Measurements from ENCODE around the gene TNNT2. TPM values are rescaled to one million over a fixed set of nuclear protein-coding genes. Genes with fewer than 3 reads are reported as not detected.
A peak's percentile ranks its signal among the peaks of the same experiment; 100 is the strongest.

Gene TNNT2
- total RNA-seq, 2 experiments from 2014 or later = not detected

- no peaks in the 10 kb centered on the region for H3K4me1 Mint-ChIP-seq
- intact Hi-C loops (cut with DNase I, micrococcal nuclease) = no loop called here
- ChIA-PET CTCF (interaction anchor here (1.0 to 2.7 kb wide), 3 partner anchors 8 to 27 kb away, joined by 3 to 7 read pairs (median 3); no protein-coding TSS in a partner anchor), POLR2A (no interaction called here)
- H3K27me3 Mint-ChIP-seq = peaks cover 9% of the 10 kb centered on the region
- H3K4me3 Mint-ChIP-seq = no peak overlapping the region
- no peak for DNase-seq
- no peaks in the 10 kb centered on the region for H3K9me3 Mint-ChIP-seq (ENCODE audit: low read depth)
- H3K27ac Mint-ChIP-seq = no peak overlapping the region
- no peak for ATAC-seq
- no peaks in the 10 kb centered on the region for H3K36me3 Mint-ChIP-seq (ENCODE audit: low read depth)
These were observed 11.6 kb upstream of the TNNT2 start for GRCh38 chr1:201389051-201389450.

DNA sequence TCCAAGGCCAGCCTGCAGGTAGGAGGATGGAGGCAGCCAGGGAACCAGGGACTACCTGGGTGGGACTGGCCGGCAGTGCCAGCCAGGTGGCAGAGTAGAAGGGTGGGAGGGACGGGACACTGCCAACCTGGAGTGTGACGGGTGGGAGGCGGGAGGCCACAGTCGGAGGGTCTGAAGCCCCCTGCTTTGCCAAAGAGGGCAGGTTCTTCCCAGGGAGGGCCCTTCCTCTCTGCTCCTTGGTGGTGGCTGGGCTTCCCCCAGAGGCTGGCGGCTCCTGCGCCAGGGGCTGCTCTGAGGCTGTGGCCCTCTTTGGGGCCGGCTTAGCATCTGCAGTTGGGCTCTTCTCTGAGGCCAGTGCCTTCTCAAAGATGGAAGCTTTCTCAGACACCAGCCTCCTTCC, 8.7 kb upstream of the TNNT2 start:
- peaks cover 8% of the 10 kb centered on the region for H3K27me3 Mint-ChIP-seq
- no peak for DNase-seq

DNA sequence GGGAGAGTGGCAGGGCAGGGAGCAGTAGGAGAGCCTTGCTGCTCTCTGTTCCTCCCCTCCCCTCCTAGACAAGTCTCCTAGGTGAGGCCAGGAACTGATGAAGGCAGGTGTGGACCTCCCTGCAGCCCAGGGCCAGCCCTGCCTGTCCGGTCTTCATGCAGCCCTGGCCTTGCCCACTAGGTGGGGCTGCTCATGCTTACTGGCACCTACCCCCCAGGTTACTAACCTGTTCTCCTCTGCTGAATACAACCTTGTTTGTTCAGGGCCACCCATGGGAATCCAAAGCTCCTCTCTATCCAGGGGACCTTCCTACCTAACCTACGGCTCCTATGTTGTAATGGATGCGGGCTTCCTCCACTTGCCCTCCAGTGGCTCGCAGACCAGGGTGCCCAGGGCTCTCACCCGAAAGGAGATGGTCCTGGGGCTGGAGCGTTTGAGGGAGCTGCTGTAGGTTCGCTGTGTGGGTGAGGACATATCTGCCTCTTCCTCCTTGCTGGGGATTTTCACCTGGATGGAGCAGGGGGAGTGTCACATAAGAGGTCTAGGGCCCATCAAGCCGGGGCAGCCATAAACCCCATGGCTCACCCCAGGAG, 7.9 kb upstream of the TNNT2 start:
- peak; percentile 90 for ATAC-seq
- Mint-ChIP-seq H3K4me1 (no peaks in the 10 kb centered on the region), H3K9me3 (ENCODE audit: low read depth) (no peaks in the 10 kb centered on the region), H3K27ac (no peak overlapping the region), H3K4me3 (no peak overlapping the region), H3K36me3 (ENCODE audit: low read depth) (no peaks in the 10 kb centered on the region), H3K27me3 (peaks cover 8% of the 10 kb centered on the region)
- POLR2A ChIA-PET = no interaction called here
- intact Hi-C loops (cut with DNase I, micrococcal nuclease) = loop anchor here in 1 of 2 experiments (1.0 kb wide), 1 partner anchor 23 kb away; no protein-coding TSS in a partner anchor
- DNase-seq = peak; percentile 73
- CTCF ChIA-PET = interaction anchor here (0.7 to 1.1 kb wide), 3 partner anchors 9 to 415 kb away, joined by 3 to 7 read pairs (median 4); no protein-coding TSS in a partner anchor

More for the DNA sequence above, 8.7 kb upstream of the TNNT2 start:
- intact Hi-C loops (cut with DNase I, micrococcal nuclease) = no loop called here
- Mint-ChIP-seq H3K9me3 (ENCODE audit: low read depth) (no peaks in the 10 kb centered on the region), H3K36me3 (ENCODE audit: low read depth) (no peaks in the 10 kb centered on the region), H3K4me1 (no peaks in the 10 kb centered on the region), H3K27ac (no peak overlapping the region), H3K4me3 (no peak overlapping the region)
- ATAC-seq = no peak
- ChIA-PET POLR2A (no interaction called here), CTCF (interaction anchor here (1.0 to 1.3 kb wide), 4 partner anchors 8 to 62 kb away, joined by 4 read pairs; no protein-coding TSS in a partner anchor)

DNA sequence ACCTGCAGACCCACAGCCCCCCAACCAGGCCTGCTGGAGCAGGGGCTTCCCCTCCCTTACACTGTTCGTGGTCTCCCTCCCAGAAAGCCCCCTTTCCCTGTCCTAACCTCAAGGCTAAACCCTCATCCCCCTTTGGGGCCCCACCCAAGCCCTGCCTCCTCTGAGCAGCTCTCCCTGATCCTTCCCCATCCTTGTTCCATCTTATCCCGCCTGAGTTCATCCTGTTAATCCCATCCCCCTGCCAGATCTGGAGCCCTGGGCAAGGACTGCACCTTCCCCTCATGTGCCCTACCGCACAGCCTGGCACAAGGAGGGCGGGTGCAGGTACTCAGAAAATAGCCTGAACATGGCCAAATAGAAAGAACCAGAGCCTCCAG, 6.9 kb upstream of the TNNT2 start:
- intact Hi-C loops (cut with DNase I, micrococcal nuclease) = no loop called here
- Mint-ChIP-seq H3K4me3 (no peak overlapping the region), H3K4me1 (no peaks in the 10 kb centered on the region), H3K36me3 (ENCODE audit: low read depth) (no peaks in the 10 kb centered on the region), H3K27ac (no peak overlapping the region), H3K9me3 (ENCODE audit: low read depth) (no peaks in the 10 kb centered on the region), H3K27me3 (peaks cover 8% of the 10 kb centered on the region)
- CTCF ChIA-PET = interaction anchor here (0.7 to 1.3 kb wide), 4 partner anchors 11 to 414 kb away, joined by 3 to 7 read pairs (median 5); no protein-coding TSS in a partner anchor
- no peak for ATAC-seq
- POLR2A ChIA-PET = no interaction called here
- no peak for DNase-seq

DNA sequence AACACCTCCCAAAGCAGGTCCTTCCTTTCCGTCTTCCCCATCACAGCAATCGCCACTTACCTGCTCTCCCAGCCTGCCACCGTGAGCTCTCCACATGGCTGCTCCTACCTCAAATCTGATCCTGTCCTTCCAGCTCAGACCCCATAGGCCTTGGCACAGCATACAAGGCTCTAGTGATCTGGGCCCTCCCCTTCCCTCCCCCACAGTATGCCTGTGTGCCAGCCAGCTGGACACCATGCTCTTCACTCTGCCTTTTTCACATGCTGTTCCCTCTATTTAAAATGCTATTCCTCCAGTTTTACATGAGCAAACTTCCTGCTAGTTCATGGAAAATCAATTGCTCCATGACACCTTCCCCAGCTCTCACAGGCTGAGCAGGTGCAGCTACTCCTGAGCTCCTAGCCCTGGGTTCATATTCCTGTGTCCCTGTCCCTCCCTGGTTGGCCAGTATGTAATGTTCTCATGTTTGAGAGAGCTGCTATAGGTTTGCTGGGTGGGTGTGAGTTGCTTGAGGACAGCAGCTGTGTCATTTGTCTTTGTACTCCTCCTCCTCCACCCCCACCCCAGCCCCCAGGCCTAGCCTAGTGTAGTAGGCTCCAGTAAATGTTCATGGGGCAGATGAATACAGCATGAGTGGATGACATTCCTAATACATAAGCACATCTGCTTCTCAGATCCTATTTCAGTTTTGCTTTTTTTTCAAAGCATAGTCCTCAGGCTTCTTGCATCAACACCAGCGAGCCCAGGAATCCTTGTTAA, 6.3 kb upstream of the TNNT2 start:
- intact Hi-C loops (cut with DNase I, micrococcal nuclease) = no loop called here
- Mint-ChIP-seq H3K36me3 (ENCODE audit: low read depth) (no peaks in the 10 kb centered on the region), H3K9me3 (ENCODE audit: low read depth) (no peaks in the 10 kb centered on the region), H3K4me3 (no peak overlapping the region), H3K27ac (no peak overlapping the region), H3K27me3 (peaks cover 8% of the 10 kb centered on the region), H3K4me1 (no peaks in the 10 kb centered on the region)
- no peak for DNase-seq
- CTCF ChIA-PET = interaction anchor here (1.0 to 1.3 kb wide), 2 partner anchors 11 to 25 kb away, joined by 4 to 6 read pairs; no protein-coding TSS in a partner anchor
- ATAC-seq = no peak
- POLR2A ChIA-PET = no interaction called here

DNA sequence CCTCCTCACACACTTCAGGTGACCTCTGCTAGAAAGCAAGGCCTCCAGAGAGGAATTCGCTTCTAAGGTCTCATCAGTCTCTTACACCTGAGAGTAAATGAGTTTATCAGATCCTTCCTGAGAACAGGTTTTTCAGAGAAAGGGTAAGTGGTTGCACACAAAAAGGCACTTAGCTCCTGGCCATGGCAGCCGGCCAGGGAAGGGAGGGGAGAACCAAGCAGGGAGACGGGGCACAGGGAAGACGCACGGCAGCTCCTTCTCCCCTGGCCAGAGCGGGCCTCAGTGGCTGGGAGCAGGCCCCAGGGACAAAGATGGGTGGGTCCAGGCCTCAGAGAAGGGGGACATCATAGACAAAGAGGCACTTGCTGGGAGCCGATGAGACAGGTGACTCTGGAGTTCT, 3.6 kb upstream of the TNNT2 start:
- Mint-ChIP-seq H3K36me3 (ENCODE audit: low read depth) (no peaks in the 10 kb centered on the region), H3K9me3 (ENCODE audit: low read depth) (no peaks in the 10 kb centered on the region), H3K4me1 (no peaks in the 10 kb centered on the region), H3K4me3 (no peak overlapping the region), H3K27me3 (peaks cover 6% of the 10 kb centered on the region), H3K27ac (no peak overlapping the region)
- ATAC-seq (no peak), DNase-seq (no peak)
- intact Hi-C loops (cut with DNase I, micrococcal nuclease) = no loop called here
- CTCF ChIA-PET = interaction anchor here (0.6 to 1.6 kb wide), 3 partner anchors 8 to 854 kb away, joined by 3 to 5 read pairs (median 3); no protein-coding TSS in a partner anchor
- POLR2A ChIA-PET = no interaction called here

DNA sequence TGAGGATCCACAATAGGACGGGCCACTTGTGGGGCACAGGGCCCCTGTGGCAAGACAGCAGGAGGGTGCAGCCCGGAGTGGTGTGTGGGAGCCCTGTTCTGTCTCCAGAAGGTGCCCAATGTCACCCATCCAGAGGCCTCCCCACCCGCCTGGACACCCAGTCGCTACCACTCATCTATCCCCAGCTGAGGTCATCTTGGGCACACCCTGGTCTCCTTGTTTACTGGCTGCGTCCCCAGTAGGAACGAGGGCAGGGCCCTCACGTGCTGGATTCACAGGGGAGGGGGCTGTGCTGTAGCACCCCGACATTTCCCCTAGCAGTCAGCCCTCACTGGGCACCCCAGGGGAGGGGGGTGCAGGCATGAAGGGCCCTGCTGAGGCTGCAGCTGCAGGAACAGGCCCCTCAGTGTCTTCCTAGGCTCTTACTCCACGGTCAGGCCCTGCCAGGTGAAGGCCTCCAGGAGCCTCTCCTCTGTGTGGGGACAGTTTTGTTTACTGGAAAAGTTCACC, 2.3 kb upstream of the TNNT2 start:
- Mint-ChIP-seq H3K27me3 (peaks cover 4% of the 10 kb centered on the region), H3K9me3 (ENCODE audit: low read depth) (no peaks in the 10 kb centered on the region), H3K4me3 (no peak overlapping the region), H3K27ac (no peak overlapping the region), H3K4me1 (no peaks in the 10 kb centered on the region), H3K36me3 (ENCODE audit: low read depth) (no peaks in the 10 kb centered on the region)
- ChIA-PET POLR2A (no interaction called here), CTCF (interaction anchor here (1.1 kb wide), 1 partner anchor 10 kb away, joined by 3 read pairs; no protein-coding TSS in a partner anchor)
- DNase-seq (no peak), ATAC-seq (no peak)
- intact Hi-C loops (cut with DNase I, micrococcal nuclease) = no loop called here

GRCh38 chr1:201378804-201379203, 1.3 kb upstream of the TNNT2 start:
- Mint-ChIP-seq H3K4me3 (no peak overlapping the region), H3K9me3 (ENCODE audit: low read depth) (no peaks in the 10 kb centered on the region), H3K4me1 (no peaks in the 10 kb centered on the region), H3K36me3 (ENCODE audit: low read depth) (no peaks in the 10 kb centered on the region), H3K27ac (no peak overlapping the region), H3K27me3 (peaks cover 2% of the 10 kb centered on the region)
- no peak for DNase-seq
- intact Hi-C loops (cut with DNase I, micrococcal nuclease) = no loop called here
- POLR2A ChIA-PET = no interaction called here
- CTCF ChIA-PET = interaction anchor here (0.6 to 3.8 kb wide), 2 partner anchors 16 to 248 kb away, joined by 3 to 22 read pairs; no protein-coding TSS in a partner anchor
- no peak for ATAC-seq

GRCh38 chr1:201376464-201377374, 761 bp downstream of the TNNT2 start:
- ATAC-seq = peak; percentile 70
- Mint-ChIP-seq H3K36me3 (ENCODE audit: low read depth) (no peaks in the 10 kb centered on the region), H3K9me3 (ENCODE audit: low read depth) (no peaks in the 10 kb centered on the region), H3K27ac (no peak overlapping the region), H3K27me3 (peaks cover 9% of the 10 kb centered on the region), H3K4me3 (no peak overlapping the region), H3K4me1 (no peaks in the 10 kb centered on the region)
- intact Hi-C loops (cut with DNase I, micrococcal nuclease) = no loop called here
- CTCF ChIA-PET = interaction anchor here (0.6 to 3.8 kb wide), 3 partner anchors 14 to 134 kb away, joined by 3 to 22 read pairs (median 3); no protein-coding TSS in a partner anchor
- POLR2A ChIA-PET = no interaction called here
- DNase-seq = peak; percentile 47

- H3K27me3 Mint-ChIP-seq = peaks cover 12% of the 10 kb centered on the region
- no peak for DNase-seq
- H3K4me1 Mint-ChIP-seq = no peaks in the 10 kb centered on the region
- no peaks in the 10 kb centered on the region for H3K9me3 Mint-ChIP-seq (ENCODE audit: low read depth)
- ATAC-seq = no peak
- no peak overlapping the region for H3K27ac Mint-ChIP-seq
- intact Hi-C loops (cut with DNase I, micrococcal nuclease) = no loop called here
- no peaks in the 10 kb centered on the region for H3K36me3 Mint-ChIP-seq (ENCODE audit: low read depth)
- POLR2A ChIA-PET = no interaction called here
- H3K4me3 Mint-ChIP-seq = no peak overlapping the region
- CTCF ChIA-PET = interaction anchor here (0.6 to 3.8 kb wide), 4 partner anchors 8 to 134 kb away, joined by 3 to 22 read pairs (median 3); no protein-coding TSS in a partner anchor
These were observed 1.4 kb downstream of the TNNT2 start for GRCh38 chr1:201376107-201376463.

DNA sequence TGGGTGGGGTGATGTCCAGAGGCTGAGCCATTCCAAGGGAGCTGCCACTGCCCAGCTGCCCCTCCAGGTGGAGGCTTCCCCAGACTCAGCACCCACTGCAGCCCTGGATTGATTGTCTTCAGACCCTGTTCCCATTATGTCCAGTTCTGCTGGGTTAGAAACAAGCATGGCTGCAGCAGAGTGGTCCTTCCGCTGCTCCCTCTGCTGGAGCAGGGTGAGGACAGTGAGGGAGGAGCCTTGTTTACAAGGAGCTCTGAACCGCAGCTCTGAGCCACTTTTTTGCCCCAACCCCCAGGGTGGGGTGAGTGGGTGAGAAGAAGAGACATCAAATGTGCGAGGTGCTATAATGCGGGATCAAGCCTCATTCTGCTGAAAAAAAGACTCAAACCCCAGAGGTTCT, 2.3 kb downstream of the TNNT2 start:
- H3K27ac Mint-ChIP-seq = no peak overlapping the region
- ChIA-PET CTCF (interaction anchor here (0.7 to 3.8 kb wide), 3 partner anchors 8 to 34 kb away, joined by 3 to 22 read pairs (median 4); no protein-coding TSS in a partner anchor), POLR2A (no interaction called here)
- peaks cover 16% of the 10 kb centered on the region for H3K27me3 Mint-ChIP-seq
- H3K4me3 Mint-ChIP-seq = no peak overlapping the region
- H3K4me1 Mint-ChIP-seq = no peaks in the 10 kb centered on the region
- intact Hi-C loops (cut with DNase I, micrococcal nuclease) = no loop called here
- no peaks in the 10 kb centered on the region for H3K36me3 Mint-ChIP-seq (ENCODE audit: low read depth)
- no peaks in the 10 kb centered on the region for H3K9me3 Mint-ChIP-seq (ENCODE audit: low read depth)
- no peak for ATAC-seq
- no peak for DNase-seq
